ENCODE results near the gene PPOX.

The PPOX gene

DNA sequence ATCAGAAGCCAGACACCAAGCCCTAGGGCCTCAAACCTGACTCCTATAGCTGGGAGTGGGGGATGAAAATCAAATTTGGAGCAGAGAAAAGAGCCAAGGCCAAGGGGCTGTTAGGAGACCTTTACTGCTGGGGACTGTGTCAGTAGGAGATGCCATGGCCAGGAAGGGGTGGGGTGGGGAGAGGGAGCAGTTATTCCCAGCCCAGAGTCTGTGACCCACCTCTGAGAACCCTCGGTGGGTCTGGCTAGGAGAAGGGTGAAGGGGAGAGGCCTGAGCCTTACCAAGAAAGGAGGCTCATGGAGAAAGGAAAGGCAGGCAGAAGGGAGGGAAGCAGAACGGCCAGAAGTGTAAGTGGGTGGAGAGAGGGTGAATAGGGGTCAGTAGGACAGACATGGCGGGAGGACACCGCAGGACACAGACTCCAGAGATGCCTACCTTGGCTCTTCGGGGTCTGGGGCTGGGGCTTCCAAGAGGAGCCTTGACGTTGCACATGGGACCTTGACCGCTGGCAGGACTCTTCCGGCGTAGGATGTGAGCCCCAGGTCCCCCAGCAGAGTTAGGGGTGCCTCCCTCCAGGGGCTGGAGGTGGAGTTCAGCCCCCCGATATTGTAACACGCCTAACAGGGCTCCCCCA lies 31.5 kb downstream of the PPOX start:
- no peak for DNase-seq (ENCODE audit: low read depth, low spot score)

DNA sequence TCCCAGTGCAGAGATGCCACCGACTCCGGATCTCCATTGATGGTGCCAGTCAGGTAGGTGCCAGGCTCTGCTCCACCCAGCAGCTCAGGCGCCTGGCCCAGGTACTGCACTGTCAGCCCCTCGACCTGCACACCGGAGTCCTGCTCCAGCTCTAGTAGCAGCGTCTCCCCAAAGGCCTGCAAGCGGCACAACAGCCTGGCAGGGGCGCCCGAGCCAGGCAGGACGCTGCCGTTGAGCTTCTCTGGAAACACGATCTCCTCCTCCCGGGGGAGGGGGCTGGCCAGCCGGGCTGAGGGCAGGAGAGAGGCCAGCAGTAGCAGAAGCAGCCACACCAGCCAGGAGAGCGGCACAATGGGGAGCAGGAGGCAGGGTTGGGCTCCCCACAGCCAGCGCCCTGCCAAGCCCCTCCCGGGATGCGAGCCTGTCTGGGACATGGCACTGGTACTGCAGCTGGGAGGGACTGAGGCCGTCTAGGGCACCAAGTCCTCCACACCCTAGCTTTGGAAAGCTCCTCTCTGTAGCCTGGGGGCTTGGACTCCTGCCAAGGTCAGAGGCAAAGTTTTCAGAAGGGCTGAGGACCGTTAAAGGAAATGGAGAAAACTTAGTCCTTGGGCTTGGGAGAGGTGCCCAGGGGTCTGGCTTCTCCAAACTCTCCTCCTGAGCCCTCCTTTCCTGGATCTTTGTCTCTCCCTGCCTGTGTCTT lies 32.1 kb downstream of the PPOX start:
- DNase-seq (ENCODE audit: low read depth, low spot score) = no peak

DNA sequence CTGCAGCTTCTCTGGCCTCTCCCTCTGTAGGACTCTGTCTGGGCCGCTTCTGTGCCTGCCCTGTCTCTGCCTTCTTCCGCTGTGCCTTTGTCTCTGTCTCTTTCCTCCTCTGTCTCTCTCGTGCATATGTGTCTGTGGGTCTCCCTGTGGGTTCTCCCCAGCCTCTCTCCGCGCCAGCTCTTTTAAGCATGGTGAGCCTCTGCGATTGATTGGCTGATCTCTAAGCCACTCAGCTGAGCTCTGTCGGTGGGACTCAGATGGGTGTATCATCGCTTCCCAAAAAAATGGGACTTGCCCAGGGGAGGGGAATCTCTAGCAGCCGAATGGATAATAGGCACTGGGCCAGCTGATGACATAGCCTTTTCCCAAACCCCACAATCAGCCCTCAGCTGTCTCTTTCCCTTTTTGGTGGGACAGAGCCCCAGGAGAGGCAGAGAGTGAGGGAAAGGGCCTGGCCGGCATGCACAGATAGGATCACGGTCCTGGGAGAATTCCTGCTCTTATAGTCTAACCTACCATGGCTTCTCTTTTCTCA lies 32.7 kb downstream of the PPOX start, which contains the start of gene ADAMTS4:
Gene ADAMTS4, minus strand, starts transcription at position 158 of the 535 bp plus-strand sequence. CDS start 427 bp downstream, outside the sequence.
- DNase-seq (ENCODE audit: low read depth, low spot score) = no peak

DNA sequence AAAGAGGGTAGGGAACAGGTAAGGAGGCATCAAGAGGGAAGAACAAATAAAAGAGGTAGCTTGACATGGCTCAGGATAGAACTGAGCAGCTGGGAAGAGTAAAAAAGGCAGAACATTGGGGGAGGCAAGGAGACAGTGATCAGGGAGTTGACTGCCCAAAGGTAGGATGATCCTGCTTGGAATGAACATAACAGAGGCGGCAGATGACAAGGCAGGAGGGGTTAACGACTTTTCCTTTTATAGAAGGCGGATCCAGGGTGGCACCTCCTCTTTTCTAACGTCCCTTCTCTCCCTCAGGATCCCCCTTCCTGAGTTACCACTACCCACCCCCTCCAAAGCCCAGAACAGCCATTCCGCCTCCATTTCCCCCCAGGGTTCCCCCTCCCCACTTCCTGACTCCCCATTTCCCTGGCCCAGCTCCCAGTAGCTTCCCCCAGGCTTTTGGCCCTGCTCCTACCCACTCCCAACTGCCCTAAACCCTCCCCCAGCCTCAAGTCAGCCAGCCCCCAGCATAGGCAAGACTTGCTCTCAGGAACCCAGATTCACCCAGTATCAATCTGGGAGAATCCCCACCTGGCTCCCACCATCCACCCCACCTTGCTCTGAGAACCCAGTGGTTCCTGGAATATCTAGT lies 33.4 kb downstream of the PPOX start:
- no peak for DNase-seq (ENCODE audit: low read depth, low spot score)

DNA sequence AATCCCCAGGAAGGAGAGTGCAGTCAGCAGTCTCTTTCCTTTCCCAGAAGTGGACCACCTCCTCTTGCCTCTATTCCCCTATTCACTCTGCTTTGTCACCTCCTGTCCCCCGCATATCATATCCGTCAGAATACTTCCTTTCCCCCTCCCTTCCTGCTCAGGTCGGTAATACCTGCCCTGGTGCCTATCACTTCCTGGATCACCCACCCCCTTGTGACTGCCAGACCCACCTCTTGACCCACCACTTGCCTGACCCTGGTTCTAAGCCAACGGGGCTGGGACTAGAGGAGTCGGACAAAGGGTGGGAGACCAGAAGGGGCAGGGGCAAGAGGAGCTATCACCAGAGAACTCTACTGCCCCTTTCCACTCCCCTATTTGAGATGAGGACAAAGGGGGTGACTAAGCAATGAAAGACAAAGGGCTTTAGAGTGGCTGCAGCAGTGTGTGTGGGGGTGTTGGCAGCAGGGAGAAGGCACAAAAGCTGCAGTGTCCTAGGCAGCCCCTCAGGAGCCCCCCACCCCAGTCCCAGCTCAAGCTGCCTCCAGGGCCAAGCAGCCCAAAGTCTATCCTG lies 34.3 kb downstream of the PPOX start:
- DNase-seq (ENCODE audit: low read depth, low spot score) = no peak

DNA sequence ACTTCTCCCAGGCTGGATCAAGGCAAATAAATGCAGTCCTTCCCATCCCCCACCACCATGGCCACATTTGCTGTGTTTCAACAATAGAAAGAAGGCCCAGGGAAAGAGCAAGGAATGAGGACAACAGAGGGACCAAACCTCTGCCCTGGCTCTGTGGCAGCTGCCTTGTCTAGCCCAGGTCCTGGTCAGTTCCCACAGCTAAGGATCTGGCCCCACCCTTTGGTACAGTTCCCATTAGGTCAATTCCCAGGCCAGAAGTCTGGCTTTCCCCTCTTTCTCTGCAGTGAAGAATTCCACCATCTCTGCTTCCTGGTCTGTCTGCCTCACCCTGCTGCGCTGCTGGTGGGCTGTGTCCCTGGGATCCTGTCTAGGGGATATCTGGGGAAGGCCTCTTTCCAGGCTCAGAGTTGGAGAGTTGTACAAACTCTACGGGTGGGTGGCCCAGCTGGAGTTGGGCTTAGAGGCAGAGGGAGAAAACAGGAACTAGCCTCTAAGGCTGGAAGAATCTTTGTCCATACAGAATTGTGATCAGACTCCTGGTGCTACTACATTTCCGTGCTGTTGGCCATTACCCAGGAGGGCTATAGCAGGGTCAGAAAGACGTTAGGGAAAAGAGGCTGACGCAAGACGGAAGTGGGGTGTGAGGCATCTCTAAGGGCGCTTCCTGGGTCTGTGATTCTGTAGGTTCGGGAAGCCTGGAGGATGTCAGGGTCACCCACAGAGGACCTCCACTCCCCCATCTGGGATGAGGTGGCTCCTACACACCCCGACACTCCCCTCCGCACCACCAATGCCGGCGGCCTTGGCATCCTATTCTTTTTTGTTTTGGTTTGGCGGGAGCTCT lies 35.0 kb downstream of the PPOX start:
- no peak for DNase-seq (ENCODE audit: low read depth, low spot score)

DNA sequence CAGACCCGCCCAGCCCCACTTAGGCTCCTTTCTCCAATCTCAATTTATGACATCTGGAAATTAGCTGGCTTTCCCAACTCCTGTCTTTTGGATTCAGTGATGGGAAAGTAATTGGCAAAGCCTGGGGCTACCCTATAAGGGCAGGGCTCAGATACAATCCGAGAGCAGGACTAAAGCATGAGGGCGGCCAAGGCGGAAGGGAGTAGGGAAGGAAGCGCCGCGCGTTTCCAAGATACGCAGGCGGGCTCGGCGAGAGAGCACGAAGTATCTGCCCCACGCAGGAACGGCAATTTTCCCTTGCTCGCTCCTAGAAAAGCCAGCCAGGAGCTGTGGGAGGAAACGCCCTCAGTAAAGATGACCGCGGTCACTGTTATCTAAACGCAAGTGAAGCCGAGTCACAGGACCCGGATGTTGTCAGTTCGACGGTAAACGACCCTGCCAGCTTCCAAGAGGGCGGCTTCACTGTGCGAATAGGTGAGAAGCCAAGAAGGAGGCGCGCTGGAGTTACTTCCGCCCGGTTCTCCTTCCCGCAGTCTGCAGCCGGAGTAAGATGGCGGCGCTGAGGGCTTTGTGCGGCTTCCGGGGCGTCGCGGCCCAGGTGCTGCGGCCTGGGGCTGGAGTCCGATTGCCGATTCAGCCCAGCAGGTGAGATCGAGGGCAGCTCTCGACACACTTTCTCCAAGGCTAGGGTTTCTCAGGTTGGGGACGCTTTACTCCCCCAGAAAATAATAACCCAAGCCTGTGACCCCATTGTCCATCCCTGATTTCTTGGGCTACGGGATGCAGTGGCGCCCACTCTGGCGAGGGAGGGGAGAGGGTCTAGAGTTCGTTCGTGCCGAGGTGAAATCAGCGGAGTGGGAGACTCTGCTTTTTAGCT lies 35.8 kb downstream of the PPOX start, which contains the start of gene NDUFS2:
Gene NDUFS2, plus strand, starts transcription at position 532 of the 877 bp plus-strand sequence. Its CDS starts 19 bp downstream, at position 551.
- peak; percentile 93 for DNase-seq (ENCODE audit: low read depth, low spot score)

DNA sequence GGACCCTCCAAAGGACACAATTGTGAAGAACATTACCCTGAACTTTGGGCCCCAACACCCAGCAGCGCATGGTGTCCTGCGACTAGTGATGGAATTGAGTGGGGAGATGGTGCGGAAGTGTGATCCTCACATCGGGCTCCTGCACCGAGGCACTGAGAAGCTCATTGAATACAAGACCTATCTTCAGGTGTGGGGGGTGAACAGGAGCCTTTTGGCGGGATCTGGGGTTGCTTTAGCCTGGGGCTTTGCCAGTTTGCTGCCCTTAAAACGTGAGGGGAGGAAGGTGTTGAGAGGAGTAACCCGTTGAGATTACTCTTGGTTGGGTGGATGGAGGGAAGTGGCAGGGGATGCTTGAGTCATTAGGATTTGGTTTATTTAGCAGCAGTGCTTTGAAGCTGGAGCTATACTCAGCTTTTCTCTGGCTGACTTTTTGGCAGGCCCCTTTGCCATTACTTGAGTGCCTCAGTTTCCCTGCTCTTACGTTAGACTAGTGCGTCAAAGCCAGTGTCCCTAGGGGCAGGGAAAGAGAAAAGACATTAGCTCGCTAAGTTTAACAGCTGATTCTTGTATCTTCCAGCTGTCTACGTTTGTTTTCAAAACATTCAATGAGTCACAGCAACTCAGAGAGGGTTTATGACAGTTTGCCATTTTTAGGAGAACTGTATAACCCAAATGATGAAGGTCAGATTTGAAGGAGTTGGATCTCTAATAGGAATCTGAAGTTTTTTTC lies 40.4 kb downstream of the PPOX start:
- DNase-seq (ENCODE audit: low read depth, low spot score) = no peak

DNA sequence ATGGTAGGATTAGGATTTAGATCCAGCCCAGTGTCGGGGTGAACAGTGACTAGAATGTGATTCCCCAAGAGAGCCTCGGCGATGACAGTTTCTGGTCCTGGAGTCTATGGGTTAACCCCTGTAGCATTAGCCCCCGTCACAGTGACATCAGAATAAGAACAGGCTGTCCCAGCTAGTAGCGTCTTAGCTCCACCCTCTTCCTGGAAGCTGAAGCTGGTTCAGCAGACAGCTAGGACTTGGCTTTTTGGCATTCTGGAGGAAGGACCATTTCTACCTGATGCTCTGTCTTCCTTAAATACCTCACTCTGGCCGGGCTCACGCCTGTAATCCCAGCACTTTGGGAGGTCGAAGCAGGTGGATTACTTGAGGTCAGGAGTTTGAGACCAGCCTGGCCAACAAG lies 40.9 kb downstream of the PPOX start:
- no peak for DNase-seq (ENCODE audit: low read depth, low spot score)

DNA sequence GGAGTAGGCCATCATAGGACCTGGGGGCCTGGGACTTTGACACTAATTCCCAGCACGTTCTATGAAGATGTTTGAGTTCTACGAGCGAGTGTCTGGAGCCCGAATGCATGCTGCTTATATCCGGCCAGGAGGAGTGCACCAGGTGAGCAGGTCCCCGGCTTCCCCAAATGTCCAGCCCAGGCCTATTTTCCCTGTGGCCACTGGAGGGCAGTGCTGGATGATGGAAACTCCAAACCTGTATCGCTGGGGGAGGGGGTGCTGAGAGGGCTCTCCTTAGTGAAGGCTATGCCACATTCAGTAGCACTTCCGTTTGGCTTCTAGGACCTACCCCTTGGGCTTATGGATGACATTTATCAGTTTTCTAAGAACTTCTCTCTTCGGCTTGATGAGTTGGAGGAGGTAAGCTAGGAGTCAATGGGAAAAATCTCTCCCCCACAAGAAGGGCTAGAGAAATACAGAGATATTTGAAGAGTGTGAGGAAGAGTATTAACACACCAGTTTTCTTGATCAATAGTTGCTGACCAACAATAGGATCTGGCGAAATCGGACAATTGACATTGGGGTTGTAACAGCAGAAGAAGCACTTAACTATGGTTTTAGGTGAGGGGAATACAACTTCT lies 43.7 kb downstream of the PPOX start:
- no peak for DNase-seq (ENCODE audit: low read depth, low spot score)

DNA sequence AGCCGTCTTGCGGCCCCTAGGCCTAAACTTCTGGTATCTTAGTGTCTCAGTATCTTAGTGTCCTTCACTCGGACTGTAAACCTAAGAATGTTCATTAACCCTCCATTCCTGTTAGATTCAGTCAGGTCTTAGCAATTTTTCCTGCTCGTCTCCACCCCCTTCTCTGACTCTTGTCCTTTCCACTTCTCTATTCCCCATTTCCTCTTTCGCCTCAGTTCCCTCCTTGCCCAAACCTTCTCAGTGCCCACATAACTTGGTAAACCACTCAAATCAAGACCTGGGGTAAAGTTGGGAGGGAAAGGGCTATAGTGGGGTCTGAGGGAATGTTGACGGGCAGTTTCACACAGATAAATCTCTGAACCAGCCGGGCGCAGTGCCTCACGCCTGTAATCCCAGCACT lies 48.1 kb downstream of the PPOX start:
- DNase-seq (ENCODE audit: low read depth, low spot score) = no peak

DNA sequence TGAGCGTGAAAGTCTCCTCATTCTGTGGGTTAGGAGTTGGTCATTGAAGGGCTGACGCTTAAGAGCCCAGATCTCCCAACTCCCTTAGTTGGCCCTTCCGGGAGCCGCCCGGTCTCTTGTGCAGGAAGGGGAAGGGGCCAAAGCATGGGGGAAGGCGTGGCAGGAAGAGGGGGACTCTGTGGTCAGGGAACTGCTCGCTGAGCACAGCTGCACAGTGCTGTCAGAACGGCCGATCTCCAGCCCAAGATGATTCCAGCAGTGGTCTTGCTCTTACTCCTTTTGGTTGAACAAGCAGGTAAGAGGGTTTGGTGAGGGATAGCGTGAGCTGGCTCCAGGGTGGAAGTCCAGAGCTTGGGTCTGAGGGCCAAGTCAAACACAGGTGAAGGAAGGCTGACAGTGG lies 48.9 kb downstream of the PPOX start, which contains the start of gene FCER1G:
Gene FCER1G, plus strand, starts transcription at position 220 of the 400 bp plus-strand sequence. Its CDS starts 27 bp downstream, at position 247.
- no peak for DNase-seq (ENCODE audit: low read depth, low spot score)

DNA sequence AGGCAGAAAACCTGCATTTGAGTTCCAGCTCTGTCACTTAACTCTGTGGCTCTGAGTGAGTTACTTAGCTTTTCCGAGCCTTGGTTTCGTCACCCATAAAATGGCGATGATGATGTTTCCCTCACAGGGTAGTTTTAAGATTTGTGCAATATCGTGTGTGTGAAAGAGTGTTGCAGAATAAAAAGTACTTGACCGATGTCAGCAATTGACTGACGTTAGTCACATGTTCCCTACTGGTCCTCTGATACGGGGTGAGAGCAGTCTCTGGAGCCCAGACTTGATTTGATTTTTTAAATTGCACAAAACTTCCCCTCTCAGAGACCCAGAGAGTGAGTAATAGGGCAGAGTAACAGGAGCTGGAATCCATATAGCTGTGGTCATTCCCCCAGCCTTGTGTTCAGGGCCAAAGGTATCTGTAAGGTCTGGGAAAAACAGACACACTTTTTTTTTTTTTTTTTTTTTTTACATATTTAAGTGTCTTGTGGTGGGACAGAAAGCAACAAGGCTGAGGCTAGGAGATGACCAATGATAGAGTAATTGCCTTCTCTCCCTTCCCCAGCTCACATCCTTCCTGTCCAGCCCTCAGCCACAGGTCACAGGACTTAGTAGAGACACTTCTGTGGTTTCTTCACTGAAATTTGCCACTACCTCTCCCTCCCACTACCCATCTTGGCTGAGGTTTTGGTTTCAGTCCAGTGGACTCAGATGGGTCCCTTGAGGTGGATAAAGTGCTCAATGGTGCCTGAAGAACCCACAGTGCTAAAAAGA lies 50.9 kb downstream of the PPOX start:
- no peak for DNase-seq (ENCODE audit: low read depth, low spot score)

DNA sequence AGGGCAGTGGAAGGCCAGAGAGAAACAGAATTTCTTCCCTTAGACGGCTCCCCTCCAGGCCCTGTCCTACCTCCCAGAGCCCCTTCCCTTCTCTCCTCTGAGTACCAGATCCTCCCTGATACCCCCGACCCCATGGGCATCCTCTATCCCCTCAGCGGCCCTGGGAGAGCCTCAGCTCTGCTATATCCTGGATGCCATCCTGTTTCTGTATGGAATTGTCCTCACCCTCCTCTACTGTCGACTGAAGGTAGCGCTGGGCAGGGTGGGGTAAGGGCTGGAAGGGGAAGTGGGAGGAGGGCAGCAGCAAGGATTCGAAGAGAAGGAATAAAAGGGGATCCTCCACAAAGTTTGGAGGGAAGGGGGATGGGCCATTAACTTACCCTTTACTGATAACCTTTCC lies 51.6 kb downstream of the PPOX start:
- no peak for DNase-seq (ENCODE audit: low read depth, low spot score)

DNA sequence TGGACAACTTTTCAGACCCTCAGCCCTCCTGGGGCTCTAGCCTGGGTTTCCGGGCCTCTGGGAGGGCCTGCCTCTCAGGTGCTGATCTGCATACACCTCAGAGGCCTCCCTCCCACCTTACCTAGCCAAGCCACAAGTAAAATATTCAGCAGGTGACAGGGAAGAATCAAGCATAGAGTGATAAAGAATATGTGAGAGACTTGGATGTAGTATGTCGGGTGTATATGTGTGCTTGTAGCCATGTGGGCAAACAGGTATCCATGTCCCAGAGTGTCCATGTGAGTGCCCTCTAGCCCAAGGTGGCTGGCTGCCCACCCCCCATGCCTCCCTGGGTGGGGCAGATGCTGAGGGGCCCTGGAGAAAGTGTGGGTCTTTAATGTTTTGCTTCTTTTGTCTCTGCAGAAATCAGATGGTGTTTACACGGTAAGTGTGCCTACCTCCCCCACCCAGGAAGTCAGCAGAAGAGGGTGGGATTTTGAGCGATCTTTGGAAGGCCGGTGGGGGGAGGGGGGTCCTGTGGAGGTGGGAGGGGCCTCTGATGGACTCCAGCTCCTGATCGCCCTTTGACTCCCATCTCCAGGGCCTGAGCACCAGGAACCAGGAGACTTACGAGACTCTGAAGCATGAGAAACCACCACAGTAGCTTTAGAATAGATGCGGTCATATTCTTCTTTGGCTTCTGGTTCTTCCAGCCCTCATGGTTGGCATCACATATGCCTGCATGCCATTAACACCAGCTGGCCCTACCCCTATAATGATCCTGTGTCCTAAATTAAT lies 52.3 kb downstream of the PPOX start:
- DNase-seq (ENCODE audit: low read depth, low spot score) = no peak

DNA sequence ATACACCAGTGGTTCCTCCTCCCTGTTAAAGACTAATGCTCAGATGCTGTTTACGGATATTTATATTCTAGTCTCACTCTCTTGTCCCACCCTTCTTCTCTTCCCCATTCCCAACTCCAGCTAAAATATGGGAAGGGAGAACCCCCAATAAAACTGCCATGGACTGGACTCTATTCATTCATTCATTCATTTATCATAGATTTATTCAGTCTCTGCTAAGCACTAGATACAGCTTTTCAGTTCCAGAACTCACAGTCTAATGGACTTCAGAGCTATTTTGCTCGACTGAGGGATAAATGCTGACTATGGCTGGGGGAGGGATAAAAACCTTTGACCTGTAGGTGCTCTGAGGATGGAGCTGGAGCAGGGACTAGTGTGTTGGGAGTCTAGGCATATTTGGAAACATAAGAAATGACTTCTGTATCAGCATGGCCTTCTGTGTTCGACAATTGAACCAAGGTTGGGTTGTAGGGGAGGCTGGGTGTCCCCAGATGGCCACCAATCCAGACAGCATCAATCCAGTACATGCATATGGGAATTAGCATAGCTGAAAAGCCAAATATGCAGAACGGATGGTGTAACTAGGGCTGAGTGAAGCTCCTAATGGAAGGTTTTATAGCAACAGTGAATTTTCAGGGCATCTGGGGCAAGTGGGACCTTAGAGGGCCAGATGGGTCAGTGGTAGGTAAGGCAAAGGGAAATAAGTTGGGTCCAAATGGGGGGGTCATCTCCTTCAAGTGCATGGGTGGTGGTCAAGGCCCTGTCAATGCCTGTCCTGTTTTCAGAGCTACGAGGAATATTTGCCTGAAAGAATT lies 53.1 kb downstream of the PPOX start:
- DNase-seq (ENCODE audit: low read depth, low spot score) = no peak

DNA sequence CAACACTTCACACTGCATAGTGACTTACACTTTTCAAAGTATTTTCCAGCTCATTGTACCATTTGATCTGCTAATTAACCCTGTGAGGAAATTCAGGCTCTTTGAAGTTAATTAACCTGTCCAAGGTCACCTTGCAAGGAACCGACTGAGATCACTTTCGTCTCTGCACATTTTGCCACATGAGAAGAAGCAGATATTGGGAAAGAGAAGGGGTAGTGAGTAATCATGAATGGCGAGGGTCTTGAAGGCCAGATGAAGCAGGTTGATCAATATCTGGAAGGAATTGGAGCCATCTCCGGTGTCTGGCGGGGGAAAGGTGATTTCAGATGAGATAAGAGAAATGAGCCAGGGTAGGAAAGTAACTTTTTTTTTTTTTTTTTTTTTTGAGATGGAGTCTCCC lies 53.8 kb downstream of the PPOX start:
- no peak for DNase-seq (ENCODE audit: low read depth, low spot score)

Measured in brain pericyte (primary cell).